GM19467 (cell line): ENCODE data around the gene AMOTL1.

Experiments used
- ATAC-seq: cut with Tn5 transposase; IDR thresholded peaks from one replicate; pipeline ENCODE4 v1.9.1; 2021; ENCODE audit warnings: mild to moderate bottlenecking, moderate library complexity; ENCODE audit not compliant: unreplicated experiment

Gene AMOTL1

GRCh38 chr11:94820480-94820879 lies 52.3 kb downstream of the AMOTL1 start:
- ATAC-seq, result no peak

GRCh38 chr11:94821439-94821838 lies 53.3 kb downstream of the AMOTL1 start:
- ATAC-seq, result no peak

GRCh38 chr11:94822080-94822479 lies 53.9 kb downstream of the AMOTL1 start:
- no peak for ATAC-seq

DNA sequence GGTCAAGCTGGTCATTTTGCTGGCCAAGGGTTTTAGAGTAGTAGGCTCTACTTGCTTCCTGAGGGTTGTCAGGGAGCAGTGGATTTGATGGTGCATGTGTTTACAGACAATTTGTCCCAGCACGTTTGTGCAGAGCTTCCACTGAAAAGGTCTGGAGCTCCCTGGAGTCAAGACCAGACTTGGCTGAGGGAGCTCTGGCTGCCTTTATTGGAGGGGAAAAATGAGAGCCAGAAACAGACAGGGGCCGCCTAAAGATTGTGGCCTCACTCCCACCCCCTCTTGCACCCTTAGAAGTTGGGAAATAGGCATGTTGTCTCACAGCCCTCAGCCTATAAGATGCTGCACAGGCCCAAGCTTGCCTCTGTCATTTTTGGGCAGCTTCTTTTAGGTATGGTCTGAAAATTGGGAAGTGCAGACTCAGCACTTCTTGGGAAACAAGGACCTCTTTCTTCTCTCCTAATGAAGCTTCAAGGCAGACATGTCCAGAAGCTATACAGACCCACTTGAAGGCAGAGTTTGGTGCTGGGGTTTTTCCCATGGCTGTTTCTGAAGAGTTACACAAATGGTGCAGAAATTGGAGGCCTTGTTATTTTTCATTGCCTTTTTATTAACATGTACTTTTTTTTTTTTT lies 55.1 kb downstream of the AMOTL1 start:
- no peak for ATAC-seq

GRCh38 chr11:94825031-94825430 lies 56.9 kb downstream of the AMOTL1 start:
- no peak for ATAC-seq

- ATAC-seq, result no peak
Measured at GRCh38 chr11:94825481-94825880, 57.3 kb downstream of the AMOTL1 start.

- no peak for ATAC-seq
Measured at GRCh38 chr11:94826415-94826814, 58.3 kb downstream of the AMOTL1 start.

- no peak for ATAC-seq
Measured at GRCh38 chr11:94828088-94828487, 59.9 kb downstream of the AMOTL1 start.

DNA sequence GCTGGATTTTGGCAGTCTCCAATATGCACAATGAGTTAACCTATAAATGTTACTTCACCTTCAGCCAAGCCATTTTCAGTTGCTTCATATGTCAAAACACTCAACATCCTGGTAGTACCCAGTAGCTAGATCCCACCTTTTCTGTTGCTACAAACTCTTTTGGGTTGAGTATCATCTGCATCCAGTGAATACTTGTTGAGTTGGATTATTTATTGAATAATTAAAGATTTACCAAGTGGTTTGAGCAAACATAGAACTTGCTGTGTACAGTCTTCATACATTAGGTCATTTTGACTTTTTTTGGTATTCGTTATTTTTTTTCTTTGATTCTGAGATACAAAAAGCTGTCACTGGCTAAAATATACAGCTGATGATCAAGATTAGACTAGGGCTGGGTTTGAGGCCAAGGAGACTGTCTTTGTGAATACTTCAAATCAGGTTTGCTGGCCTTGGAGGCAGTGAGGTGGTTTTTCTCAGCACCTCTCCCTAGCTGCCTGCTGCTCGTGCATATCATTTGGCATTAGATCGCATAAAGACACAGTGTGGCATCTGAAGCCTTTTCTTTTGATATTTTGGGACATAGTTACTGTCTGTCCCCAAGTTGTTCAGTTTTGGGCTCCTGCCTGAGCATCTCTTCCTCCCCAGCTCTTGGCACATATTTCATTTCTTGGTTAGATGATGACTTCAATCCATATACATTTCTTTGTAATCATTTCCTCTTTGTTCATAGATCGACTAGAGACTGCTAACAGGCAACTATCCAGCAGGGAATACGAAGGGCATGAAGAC lies 62.8 kb downstream of the AMOTL1 start:
- no peak for ATAC-seq

DNA sequence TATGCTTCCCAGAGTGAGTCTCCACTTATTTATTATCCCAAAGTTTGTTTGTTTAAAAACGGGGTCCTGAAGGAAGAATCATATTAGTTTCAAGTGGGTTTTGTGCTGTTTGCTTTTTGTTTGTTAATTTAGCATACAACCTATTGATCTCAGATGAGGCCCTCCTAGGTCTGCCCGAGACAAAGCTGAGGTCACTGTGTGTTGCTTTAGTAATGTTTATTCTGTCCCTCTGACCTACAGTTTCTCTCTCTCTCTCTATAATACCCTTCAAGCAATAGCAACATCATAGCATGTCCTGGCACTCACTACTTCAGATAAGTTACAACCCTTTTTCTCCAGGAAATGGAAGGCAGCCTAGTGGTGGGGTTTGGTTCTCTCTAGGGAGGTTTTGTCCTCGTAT lies 63.4 kb downstream of the AMOTL1 start:
- ATAC-seq, result no peak

- ATAC-seq, result no peak
Measured at GRCh38 chr11:94832604-94833235, 64.6 kb downstream of the AMOTL1 start.

DNA sequence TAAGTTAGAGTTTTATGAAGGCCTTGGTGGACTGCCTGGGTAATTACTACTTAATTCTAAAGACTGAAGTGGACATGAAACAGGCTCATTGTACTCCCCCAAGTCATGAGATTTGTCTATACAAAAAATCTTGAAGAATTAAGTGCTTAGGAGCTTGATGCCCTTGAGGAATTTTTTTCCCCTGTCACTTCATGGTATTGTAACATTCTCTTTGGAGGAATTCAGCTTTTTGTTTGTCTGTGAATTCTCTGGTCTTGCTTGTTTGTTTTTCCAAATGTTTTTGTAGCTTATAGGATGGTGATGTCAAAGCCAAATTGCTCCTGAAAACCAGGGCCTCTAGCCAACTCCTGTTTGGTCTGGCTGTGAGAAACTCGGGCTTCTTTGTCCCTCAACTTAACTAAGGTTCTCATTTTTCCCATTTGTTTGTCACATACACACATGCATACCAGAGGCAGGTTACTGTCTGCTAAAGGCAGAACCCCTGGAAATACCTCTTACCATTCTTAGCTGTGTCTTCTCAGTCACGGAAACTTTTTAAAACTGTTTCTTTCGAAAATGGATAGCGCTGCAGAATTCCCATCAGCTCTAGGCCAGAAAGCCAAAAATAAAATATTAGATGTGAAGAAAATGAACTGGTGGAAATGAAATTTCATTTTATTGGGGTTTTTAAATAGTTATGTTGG lies 66.9 kb downstream of the AMOTL1 start:
- no peak for ATAC-seq

DNA sequence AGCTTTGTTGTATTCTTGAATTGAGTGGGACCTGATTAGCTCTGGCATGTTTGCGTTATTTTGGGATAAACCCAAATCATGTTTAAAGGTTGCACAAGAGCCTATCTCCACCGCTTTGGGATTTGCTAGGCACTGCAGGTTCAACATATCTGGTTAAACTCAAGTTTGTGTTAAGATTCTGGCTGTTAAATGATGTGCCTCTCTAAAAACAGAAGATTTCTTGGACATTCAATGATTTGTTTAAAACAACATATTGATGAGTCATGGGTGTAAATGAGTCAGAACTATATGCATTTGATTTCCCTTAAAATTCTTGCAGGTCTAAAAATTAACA lies 67.4 kb downstream of the AMOTL1 start:
- no peak for ATAC-seq

DNA sequence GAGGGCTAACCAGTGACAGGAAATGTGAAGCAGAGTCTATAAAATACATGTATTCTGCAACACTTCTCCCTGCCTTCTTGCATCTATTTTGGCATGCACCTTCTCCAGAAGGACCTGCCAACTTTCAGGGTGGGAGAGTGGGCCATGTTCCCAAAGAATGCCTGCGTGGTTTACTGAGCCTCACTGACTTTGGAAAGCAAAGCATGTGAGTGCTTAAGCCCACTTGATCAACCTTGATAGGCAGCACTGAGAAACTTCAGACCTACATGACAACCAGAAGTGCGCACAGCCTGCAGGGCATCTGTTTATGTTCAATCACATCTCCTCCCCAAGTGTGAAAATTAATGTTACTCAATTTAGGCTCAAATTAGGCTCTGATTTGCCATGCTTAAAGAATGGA lies 69.2 kb downstream of the AMOTL1 start:
- no peak for ATAC-seq

DNA sequence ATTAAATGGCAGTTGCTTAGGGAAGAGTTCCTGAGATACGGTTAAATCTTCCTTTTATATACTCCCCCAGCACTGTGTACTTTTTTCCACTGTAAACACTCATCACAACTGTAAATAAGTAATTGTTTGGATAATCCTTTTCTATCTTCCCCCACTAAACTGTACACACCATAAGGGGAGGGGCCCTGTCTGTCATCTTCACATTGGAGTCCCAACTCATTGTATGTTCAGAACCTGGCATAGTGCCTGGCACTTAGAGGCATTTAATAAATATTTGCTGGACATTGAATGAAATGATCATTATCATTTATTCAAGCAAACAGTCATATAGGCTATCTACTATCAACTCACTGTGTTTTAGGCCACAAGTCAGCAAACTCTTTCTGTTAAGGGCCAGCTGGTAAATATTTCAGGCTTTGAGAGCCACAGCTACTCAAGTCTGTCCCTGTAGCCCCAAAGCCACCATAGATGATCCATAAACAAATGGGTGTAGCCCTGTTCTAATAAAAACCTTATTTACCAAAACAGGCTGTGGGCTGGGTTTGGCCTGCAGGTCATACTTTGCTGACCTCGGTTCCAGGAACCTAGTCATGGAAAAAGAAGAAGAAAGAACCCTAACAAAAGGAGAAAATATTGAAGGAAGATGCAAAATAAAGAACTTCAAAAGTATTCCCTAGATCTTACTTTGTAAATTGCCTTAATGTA lies 70.0 kb downstream of the AMOTL1 start:
- no peak for ATAC-seq

DNA sequence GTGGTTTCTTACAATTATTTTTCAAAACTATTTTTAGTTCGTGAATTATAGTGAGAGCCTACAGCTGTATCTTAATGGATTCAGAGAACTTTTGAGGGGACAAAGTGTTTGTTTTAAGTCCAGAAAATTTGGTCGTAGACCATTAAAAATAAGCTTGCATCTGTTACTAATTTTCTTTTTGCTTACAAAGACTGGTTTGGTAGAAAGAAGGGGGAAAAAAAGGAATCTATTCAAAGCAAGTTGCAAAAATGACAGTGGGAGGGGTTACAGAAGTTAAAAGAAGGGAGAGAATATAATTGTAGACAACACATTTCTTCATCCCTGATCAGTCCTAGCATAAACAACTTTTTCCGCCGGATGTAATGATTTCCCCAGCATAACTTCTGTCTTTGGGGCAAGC lies 72.1 kb downstream of the AMOTL1 start:
- ATAC-seq, result no peak

DNA sequence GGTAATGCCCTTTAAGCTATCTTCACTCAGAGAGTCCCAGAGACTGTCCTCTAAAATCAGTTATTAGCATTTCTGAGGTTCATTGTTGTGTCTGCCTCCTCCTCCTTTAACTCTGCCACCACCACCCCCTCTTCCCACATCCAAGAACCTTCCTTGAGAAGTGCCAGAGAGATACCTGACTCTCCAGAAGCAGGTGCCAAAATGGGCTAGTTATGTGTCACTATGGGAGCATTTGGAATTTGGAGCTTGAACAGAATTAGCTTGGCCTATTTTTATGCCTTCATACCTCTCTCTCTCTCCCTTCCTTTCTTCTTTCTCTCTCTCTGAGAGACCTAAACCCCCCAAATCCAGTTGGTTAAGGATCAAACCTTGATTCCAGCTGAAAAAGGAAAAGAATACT lies 75.9 kb downstream of the AMOTL1 start:
- no peak for ATAC-seq

DNA sequence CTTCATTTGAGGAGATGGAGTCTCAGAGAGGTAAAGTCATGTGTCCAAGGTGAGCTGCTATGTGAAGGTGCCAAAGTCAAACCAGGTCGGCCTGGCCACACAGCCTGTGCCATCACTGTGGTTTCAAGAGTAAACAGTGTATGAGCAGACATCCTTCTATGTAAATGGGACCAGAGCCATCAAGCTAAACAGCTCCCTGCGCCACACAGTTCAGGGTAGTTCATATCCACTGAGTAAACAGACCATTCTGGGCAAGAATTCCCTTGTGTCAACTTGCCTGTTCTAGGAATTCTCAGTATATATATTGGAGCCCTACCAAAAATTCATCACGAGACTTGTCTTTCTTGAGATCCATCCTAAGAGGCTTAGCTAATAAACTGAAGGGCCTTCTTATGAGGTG lies 77.5 kb downstream of the AMOTL1 start:
- no peak for ATAC-seq

DNA sequence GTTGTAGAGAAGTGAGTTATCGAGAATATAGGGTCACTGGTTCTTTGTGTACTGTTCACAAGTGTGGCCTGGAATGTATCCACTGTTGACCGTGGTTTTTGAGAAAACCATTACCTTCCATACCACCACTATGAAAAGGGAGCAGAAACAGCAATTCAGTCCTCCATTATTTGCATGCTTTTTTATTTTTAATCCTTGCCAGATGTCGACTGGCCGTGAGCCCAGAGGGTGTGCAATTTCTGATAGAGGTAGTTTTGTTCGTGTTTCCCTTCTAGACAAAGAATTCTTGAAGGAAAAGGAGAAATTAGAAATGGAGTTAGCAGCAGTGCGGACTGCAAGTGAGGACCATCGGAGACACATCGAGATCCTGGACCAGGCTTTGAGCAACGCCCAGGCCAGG lies 81.7 kb downstream of the AMOTL1 start:
- no peak for ATAC-seq

GRCh38 chr11:94851864-94852636 lies 83.9 kb downstream of the AMOTL1 start:
- no peak for ATAC-seq
